Thyroid gland (tissue), 4 donors: ENCODE results near the gene ZNF385B.

Experiments
- CTCF ChIP-seq, 6 experiments: fragments of 200-600 bp in 3 of 6; fragments of 450-650 bp in 3 of 6; sonication (generic) in 3 of 6; IDR thresholded peaks; one replicate each; pipeline ENCODE4 v1.5.1; 2016 to 2019; ENCODE audit warnings: antibody characterized with exemption in 6 of 6, mild to moderate bottlenecking in 2 of 6, inconsistent platforms in 1 of 6, moderate library complexity in 1 of 6
- POLR2A ChIP-seq, 2 donors: fragments of 450-650 bp; IDR thresholded peaks; one replicate each; pipeline ENCODE4 v1.6.1; 2017; ENCODE audit warnings: antibody characterized with exemption in 2 of 2, mild to moderate bottlenecking in 2 of 2, moderate library complexity in 1 of 2

- no peak for TF ChIP-seq CTCF (IDR thresholded peaks at IDR 0.05)
- TF ChIP-seq POLR2A (IDR thresholded peaks at IDR 0.05), result no peak
These were observed 57.2 kb downstream of the ZNF385B start for GRCh38 chr2:179804206-179804605.
